HepG2 (cell line): ENCODE data around the gene CNTD1. TPM values are rescaled to one million over a fixed set of nuclear protein-coding genes. Genes with fewer than 3 reads are reported as not detected.
A peak's percentile ranks its signal among the peaks of the same experiment; 100 is the strongest.

Source experiments
- FOXA3 ChIP-seq: IDR thresholded peaks from 2 replicates; pipeline ENCODE4 v1.6.1; 2016; ENCODE audit warnings: missing genetic modification reagents, missing compliant biosample characterization
- HHEX ChIP-seq: IDR thresholded peaks from 2 replicates; pipeline ENCODE4 v1.6.1; 2016; ENCODE audit warnings: control low read depth
- MAFG ChIP-seq: sonication (generic); formaldehyde crosslinking; IDR thresholded peaks from 2 replicates; pipeline ENCODE4 v1.5.1; 2020; ENCODE audit warnings: mild to moderate bottlenecking, missing genetic modification reagents
- MED13 ChIP-seq: sonication (generic); formaldehyde crosslinking; IDR thresholded peaks from 2 replicates; pipeline ENCODE4 v1.5.0; 2020; ENCODE audit warnings: missing genetic modification reagents
- MEIS2 ChIP-seq: sonication (generic); formaldehyde crosslinking; IDR thresholded peaks from 2 replicates; pipeline ENCODE4 v1.9.0; 2021; ENCODE audit warnings: mild to moderate bottlenecking, missing genetic modification reagents
- NFE2 ChIP-seq: sonication (generic); formaldehyde crosslinking; IDR thresholded peaks from 2 replicates; pipeline ENCODE4 v1.4.0; 2020; ENCODE audit warnings: missing genetic modification reagents
- PHF21A ChIP-seq: sonication (generic); formaldehyde crosslinking; IDR thresholded peaks from 2 replicates; pipeline ENCODE4 v1.5.0; 2020; ENCODE audit warnings: mild to moderate bottlenecking, missing genetic modification reagents
- POLR2G ChIP-seq: fragments of 200-400 bp; formaldehyde crosslinking; IDR thresholded peaks from 2 replicates; pipeline ENCODE4 v1.6.1; 2018; ENCODE audit warnings: mild to moderate bottlenecking, low read depth, low read length, moderate library complexity
- SMAD1 ChIP-seq: sonication (generic); formaldehyde crosslinking; IDR thresholded peaks from 2 replicates; pipeline ENCODE4 v1.4.0; 2020; ENCODE audit warnings: missing genetic modification reagents, low read depth, mild to moderate bottlenecking, borderline replicate concordance
- SRF ChIP-seq: IDR thresholded peaks from 2 replicates; pipeline ENCODE4 v1.6.1; 2011; ENCODE audit warnings: mild to moderate bottlenecking, low read depth, low read length, moderate library complexity
- SRSF9 ChIP-seq: fragments of 200-400 bp; formaldehyde crosslinking; IDR thresholded peaks from 2 replicates; pipeline ENCODE4 v1.6.1; 2018; ENCODE audit warnings: borderline replicate concordance, mild to moderate bottlenecking, low read depth, low read length; ENCODE audit not compliant: insufficient read depth, poor library complexity, severe bottlenecking
- ZBTB42 ChIP-seq: sonication (generic); formaldehyde crosslinking; IDR thresholded peaks from 2 replicates; pipeline ENCODE4 v1.5.0; 2020; ENCODE audit warnings: mild to moderate bottlenecking, missing genetic modification reagents
- ZBTB7A ChIP-seq: sonication (generic); formaldehyde crosslinking; IDR thresholded peaks from 2 replicates; pipeline ENCODE4 v1.8.0; 2022; ENCODE audit warnings: mild to moderate bottlenecking, missing genetic modification reagents
- ZFX ChIP-seq: sonication (generic); formaldehyde crosslinking; IDR thresholded peaks from 2 replicates; pipeline ENCODE4 v1.4.0; 2020; ENCODE audit warnings: mild to moderate bottlenecking, low read depth, missing genetic modification reagents, moderate library complexity
- ZNF510 ChIP-seq: sonication (generic); formaldehyde crosslinking; IDR thresholded peaks from 2 replicates; pipeline ENCODE4 v1.4.0; 2020; ENCODE audit warnings: low read depth, mild to moderate bottlenecking, missing genetic modification reagents
- ZNF614 ChIP-seq: IDR thresholded peaks from 2 replicates; pipeline ENCODE4 v1.6.1; 2018; ENCODE audit warnings: missing biosample characterization, missing genetic modification reagents, inconsistent platforms, borderline replicate concordance
- ZNF678 ChIP-seq: sonication (generic); formaldehyde crosslinking; IDR thresholded peaks from 2 replicates; pipeline ENCODE4 v1.4.0; 2020; ENCODE audit warnings: mild to moderate bottlenecking, missing genetic modification reagents
- ZNF772 ChIP-seq: sonication (generic); formaldehyde crosslinking; IDR thresholded peaks from 2 replicates; pipeline ENCODE4 v1.5.0; 2020; ENCODE audit warnings: mild to moderate bottlenecking, missing genetic modification reagents
- ZNF773 ChIP-seq: sonication (generic); formaldehyde crosslinking; IDR thresholded peaks from 2 replicates; pipeline ENCODE4 v1.4.0; 2020; ENCODE audit warnings: missing genetic modification reagents, borderline replicate concordance
- ZNF83 ChIP-seq: sonication (generic); formaldehyde crosslinking; IDR thresholded peaks from 2 replicates; pipeline ENCODE4 v1.4.0; 2020; ENCODE audit warnings: missing genetic modification reagents, mild to moderate bottlenecking, borderline replicate concordance
- polyA plus RNA-seq, 8 experiments: library from polyadenylated mRNA; depleted of rRNA in 3 of 8; stranded (reverse) in 7 of 8; unstranded in 1 of 8; fragments of >200 nt; fragmentation: Illumina TruSeq in 4 of 8; extraction: Trizol in 4 of 8; gene quantifications; 2 replicates each; pipeline versions ENCODE4 v1.2.1 to v1.2.3, GENCODE V29; 2011 to 2016; ENCODE audit warnings: low read depth in 4 of 8, missing spikeins in 1 of 8, mixed read lengths in 1 of 8; ENCODE audit not compliant: insufficient read depth in 1 of 8
- total RNA-seq, 5 experiments: library from RNA; depleted of rRNA; stranded (reverse); fragments of >200 nt; fragmentation: Illumina TruSeq; extraction: Trizol; gene quantifications; 2 replicates each; pipeline ENCODE4 v1.2.3, GENCODE V29; 2016; ENCODE audit warnings: low read depth in 1 of 5
- TF ChIP-seq, protein P1 (sequence below): sonication (generic); formaldehyde crosslinking; IDR thresholded peaks from 2 replicates; pipeline ENCODE4 v1.5.1; 2020; ENCODE audit warnings: mild to moderate bottlenecking, missing genetic modification reagents
- TF ChIP-seq, protein P2 (sequence below): sonication (generic); formaldehyde crosslinking; IDR thresholded peaks from 2 replicates; pipeline ENCODE4 v1.4.0; 2020; ENCODE audit warnings: mild to moderate bottlenecking, missing genetic modification reagents
- TF ChIP-seq, protein P3 (sequence below): sonication (generic); formaldehyde crosslinking; IDR thresholded peaks from 2 replicates; pipeline ENCODE4 v1.5.0; 2020; ENCODE audit warnings: mild to moderate bottlenecking, missing genetic modification reagents, borderline replicate concordance

The CNTD1 gene
- total and polyA plus RNA-seq, 2 of the 13 experiments (the other 11 are each of a cell fraction or from before 2014, with no cell fraction given): 0.11 to 0.15 TPM

DNA sequence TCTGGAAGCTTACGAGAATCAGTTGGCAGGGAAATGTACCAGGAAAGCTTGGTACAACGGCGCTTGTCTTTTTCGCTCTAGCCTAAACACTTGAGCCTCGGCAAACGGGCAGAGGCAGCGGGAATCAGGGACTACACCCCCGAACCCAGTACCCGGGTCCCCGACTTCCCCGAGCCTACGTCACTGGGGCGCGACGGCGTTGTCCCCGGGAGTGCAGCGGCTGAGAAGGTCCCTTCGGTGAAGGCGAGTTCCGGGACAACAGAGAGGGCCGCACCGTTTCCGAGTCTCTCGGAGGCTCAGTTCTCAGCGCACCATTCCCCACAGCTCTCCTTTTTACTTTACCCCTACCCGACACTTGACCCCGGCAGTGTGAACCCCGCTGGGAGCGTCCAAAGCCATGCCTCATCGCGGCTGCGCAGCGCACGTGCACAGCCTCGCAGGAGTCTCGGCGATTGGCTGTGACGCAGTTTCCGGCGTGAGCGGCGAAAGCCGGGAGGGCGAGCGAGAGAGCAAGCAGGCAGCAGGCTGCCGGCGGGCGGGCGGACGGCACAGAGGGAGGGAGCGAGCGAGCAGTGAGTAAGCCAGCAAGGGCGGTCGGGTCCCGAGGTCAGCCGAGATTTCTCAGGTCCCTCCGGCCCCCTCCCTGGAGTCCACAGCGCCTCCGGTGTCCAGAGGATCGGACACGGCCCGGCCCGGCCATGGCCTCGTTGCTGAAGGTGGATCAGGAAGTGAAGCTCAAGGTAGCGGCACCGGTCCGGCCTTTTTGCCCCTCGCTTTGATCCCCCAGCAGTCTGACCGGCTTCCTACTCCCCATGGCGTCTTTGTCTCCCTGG, 34.5 kb downstream of the CNTD1 start, which contains the start of gene PSME3 (continued):
- TF ChIP-seq FOXA3 (CRISPR knock-in tag) (peak; percentile 57; the same call in 1 of the 2 replicates), ZNF83 (CRISPR knock-in tag) (no peak; the same call in 1 of the 2 replicates), POLR2G (peak; percentile 99), ZNF773 (peak; percentile 24; the same call in 1 of the 2 replicates), ZNF678 (CRISPR knock-in tag) (peak; percentile 79), ZNF510 (peak; percentile 99), ZNF772 (CRISPR knock-in tag) (peak; percentile 79; the same call in 1 of the 2 replicates), SRF (peak; percentile 70; the same call in 1 of the 2 replicates), NFE2 (CRISPR knock-in tag) (no peak; the same call in 1 of the 2 replicates), ZBTB7A (CRISPR knock-in tag) (peak; percentile 78), HHEX (CRISPR knock-in tag) (peak; percentile 53; the same call in 1 of the 2 replicates), MEIS2 (CRISPR knock-in tag) (peak; percentile 87), SMAD1 (CRISPR knock-in tag) (no peak), MED13 (CRISPR knock-in tag) (no peak; the same call in none of the 2 replicates), PHF21A (0 out of 2 replicates have a peak, but pooled peaks have one; percentile 53), MAFG (no peak), ZFX (peak; percentile 97), ZBTB42 (peak; percentile 40; the same call in 1 of the 2 replicates), SRSF9 (no peak), ZNF614 (CRISPR knock-in tag) (peak; percentile 93)
- TF ChIP-seq, protein P1, sequence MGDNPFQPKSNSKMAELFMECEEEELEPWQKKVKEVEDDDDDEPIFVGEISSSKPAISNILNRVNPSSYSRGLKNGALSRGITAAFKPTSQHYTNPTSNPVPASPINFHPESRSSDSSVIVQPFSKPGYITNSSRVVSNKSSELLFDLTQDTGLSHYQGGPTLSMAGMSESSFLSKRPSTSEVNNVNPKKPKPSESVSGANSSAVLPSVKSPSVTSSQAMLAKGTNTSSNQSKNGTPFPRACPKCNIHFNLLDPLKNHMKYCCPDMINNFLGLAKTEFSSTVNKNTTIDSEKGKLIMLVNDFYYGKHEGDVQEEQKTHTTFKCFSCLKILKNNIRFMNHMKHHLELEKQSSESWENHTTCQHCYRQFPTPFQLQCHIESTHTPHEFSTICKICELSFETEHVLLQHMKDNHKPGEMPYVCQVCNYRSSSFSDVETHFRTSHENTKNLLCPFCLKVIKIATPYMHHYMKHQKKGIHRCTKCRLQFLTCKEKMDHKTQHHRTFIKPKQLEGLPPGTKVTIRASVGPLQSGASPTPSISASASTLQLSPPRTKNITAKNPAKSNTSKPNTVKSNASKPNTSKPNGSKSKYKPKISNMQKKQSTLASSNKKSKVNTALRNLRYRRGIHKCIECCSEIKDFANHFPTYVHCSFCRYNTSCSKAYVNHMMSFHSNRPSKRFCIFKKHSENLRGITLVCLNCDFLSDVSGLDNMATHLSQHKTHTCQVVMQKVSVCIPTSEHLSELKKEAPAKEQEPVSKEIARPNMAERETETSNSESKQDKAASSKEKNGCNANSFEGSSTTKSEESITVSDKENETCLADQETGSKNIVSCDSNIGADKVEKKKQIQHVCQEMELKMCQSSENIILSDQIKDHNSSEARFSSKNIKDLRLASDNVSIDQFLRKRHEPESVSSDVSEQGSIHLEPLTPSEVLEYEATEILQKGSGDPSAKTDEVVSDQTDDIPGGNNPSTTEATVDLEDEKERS: peak; percentile 92
- TF ChIP-seq, protein P2, sequence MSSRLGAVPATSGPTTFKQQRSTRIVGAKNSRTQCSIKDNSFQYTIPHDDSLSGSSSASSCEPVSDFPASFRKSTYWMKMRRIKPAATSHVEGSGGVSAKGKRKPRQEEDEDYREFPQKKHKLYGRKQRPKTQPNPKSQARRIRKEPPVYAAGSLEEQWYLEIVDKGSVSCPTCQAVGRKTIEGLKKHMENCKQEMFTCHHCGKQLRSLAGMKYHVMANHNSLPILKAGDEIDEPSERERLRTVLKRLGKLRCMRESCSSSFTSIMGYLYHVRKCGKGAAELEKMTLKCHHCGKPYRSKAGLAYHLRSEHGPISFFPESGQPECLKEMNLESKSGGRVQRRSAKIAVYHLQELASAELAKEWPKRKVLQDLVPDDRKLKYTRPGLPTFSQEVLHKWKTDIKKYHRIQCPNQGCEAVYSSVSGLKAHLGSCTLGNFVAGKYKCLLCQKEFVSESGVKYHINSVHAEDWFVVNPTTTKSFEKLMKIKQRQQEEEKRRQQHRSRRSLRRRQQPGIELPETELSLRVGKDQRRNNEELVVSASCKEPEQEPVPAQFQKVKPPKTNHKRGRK (CRISPR knock-in tag): no peak
- TF ChIP-seq, protein P3, sequence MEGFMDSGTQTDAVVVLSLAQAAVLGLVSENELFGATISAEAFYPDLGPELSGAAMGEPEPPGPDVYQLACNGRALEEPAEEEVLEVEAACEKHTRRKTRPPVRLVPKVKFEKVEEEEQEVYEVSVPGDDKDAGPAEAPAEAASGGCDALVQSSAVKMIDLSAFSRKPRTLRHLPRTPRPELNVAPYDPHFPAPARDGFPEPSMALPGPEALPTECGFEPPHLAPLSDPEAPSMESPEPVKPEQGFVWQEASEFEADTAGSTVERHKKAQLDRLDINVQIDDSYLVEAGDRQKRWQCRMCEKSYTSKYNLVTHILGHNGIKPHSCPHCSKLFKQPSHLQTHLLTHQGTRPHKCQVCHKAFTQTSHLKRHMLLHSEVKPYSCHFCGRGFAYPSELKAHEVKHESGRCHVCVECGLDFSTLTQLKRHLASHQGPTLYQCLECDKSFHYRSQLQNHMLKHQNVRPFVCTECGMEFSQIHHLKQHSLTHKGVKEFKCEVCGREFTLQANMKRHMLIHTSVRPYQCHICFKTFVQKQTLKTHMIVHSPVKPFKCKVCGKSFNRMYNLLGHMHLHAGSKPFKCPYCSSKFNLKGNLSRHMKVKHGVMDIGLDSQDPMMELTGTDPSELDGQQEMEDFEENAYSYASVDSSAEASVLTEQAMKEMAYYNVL: peak; percentile 85
